Dendritic cell treated with granulocyte-macrophage colony-stimulating factor and Interleukin-4, amounts not matched to agents 40 ng/mL and 50 ng/mL, for 4 days (primary cell): Measurements from ENCODE around the gene CABP2.
"Not testable (repeated sequence)": the region's sequence is repeated elsewhere in the genome, so short reads cannot be mapped to it uniquely, and the experiment has no call there.

ENCODE experiments used
- H3K27ac Mint-ChIP-seq: one replicate; pipeline ENCODE4 v1.8.0; 2022; ENCODE audit warnings: mild to moderate bottlenecking, mixed read lengths
- H3K27me3 Mint-ChIP-seq: one replicate; pipeline ENCODE4 v1.8.0; 2022; ENCODE audit warnings: mild to moderate bottlenecking, mixed read lengths
- H3K36me3 Mint-ChIP-seq: one replicate; pipeline ENCODE4 v1.8.0; 2022; ENCODE audit warnings: low read depth, mixed read lengths
- H3K4me1 Mint-ChIP-seq: one replicate; pipeline ENCODE4 v1.8.0; 2022; ENCODE audit warnings: low read depth, mixed read lengths
- H3K4me3 Mint-ChIP-seq: one replicate; pipeline ENCODE4 v1.8.0; 2022; ENCODE audit warnings: mild to moderate bottlenecking, moderate library complexity, mixed read lengths
- H3K9me3 Mint-ChIP-seq: one replicate; pipeline ENCODE4 v1.8.0; 2022; ENCODE audit warnings: mixed read lengths
- intact Hi-C: fragments of 100-400 bp; cut with micrococcal nuclease; formaldehyde crosslinking; loops from one replicate; pipeline ENCODE4 v1.15.0; 2022

The CABP2 gene

GRCh38 chr11:67489885-67490726 lies 33.1 kb downstream of the CABP2 start:
- H3K27me3 Mint-ChIP-seq, result no peaks in the 10 kb centered on the region
- no peaks in the 10 kb centered on the region for H3K9me3 Mint-ChIP-seq
- H3K4me1 Mint-ChIP-seq, result peaks cover 19% of the 10 kb centered on the region
- no peak overlapping the region for H3K27ac Mint-ChIP-seq
- H3K4me3 Mint-ChIP-seq, result no peak overlapping the region
- H3K36me3 Mint-ChIP-seq, result peaks cover 95% of the 10 kb centered on the region
- intact Hi-C loops, result no loop called here

GRCh38 chr11:67489203-67489884 lies 33.9 kb downstream of the CABP2 start:
- peaks cover 27% of the 10 kb centered on the region for H3K4me1 Mint-ChIP-seq
- intact Hi-C loops, result no loop called here
- H3K27ac Mint-ChIP-seq, result peak overlapping the region; percentile 5
- H3K36me3 Mint-ChIP-seq, result peaks cover 94% of the 10 kb centered on the region
- no peak overlapping the region for H3K4me3 Mint-ChIP-seq
- H3K9me3 Mint-ChIP-seq, result no peaks in the 10 kb centered on the region
- no peaks in the 10 kb centered on the region for H3K27me3 Mint-ChIP-seq

- H3K27ac Mint-ChIP-seq, result peak overlapping the region; percentile 62
- H3K27me3 Mint-ChIP-seq, result no peaks in the 10 kb centered on the region
- H3K4me1 Mint-ChIP-seq, result peaks cover 48% of the 10 kb centered on the region
- H3K9me3 Mint-ChIP-seq, result no peaks in the 10 kb centered on the region
- no peak overlapping the region for H3K4me3 Mint-ChIP-seq
- H3K36me3 Mint-ChIP-seq, result peaks cover 77% of the 10 kb centered on the region
- intact Hi-C loops, result no loop called here
These were observed 36.6 kb downstream of the CABP2 start for GRCh38 chr11:67486481-67487195.

GRCh38 chr11:67485873-67486361 lies 37.3 kb downstream of the CABP2 start:
- Mint-ChIP-seq H3K36me3 (peaks cover 70% of the 10 kb centered on the region), H3K4me3 (peak overlapping the region; percentile 33), H3K27ac (peak overlapping the region; percentile 62), H3K4me1 (peaks cover 48% of the 10 kb centered on the region)
- H3K27me3 Mint-ChIP-seq, H3K9me3 Mint-ChIP-seq, intact Hi-C loops: not testable (repeated sequence)

GRCh38 chr11:67484847-67485311 lies 38.4 kb downstream of the CABP2 start:
- peak overlapping the region; percentile 89 for H3K27ac Mint-ChIP-seq
- peaks cover 48% of the 10 kb centered on the region for H3K4me1 Mint-ChIP-seq
- no peaks in the 10 kb centered on the region for H3K9me3 Mint-ChIP-seq
- peak overlapping the region; percentile 74 for H3K4me3 Mint-ChIP-seq
- peaks cover 60% of the 10 kb centered on the region for H3K36me3 Mint-ChIP-seq
- intact Hi-C loops, result no loop called here
- H3K27me3 Mint-ChIP-seq, result no peaks in the 10 kb centered on the region

- intact Hi-C loops, result loop anchor here (1.0 to 2.0 kb wide), 3 partner anchors 15 to 41 kb away; partner anchors contain the start of genes CORO1B and TMEM134
- peak overlapping the region; percentile 96 for H3K27ac Mint-ChIP-seq
- H3K4me3 Mint-ChIP-seq, result peak overlapping the region; percentile 91
- peaks cover 48% of the 10 kb centered on the region for H3K4me1 Mint-ChIP-seq
- no peaks in the 10 kb centered on the region for H3K27me3 Mint-ChIP-seq
- no peaks in the 10 kb centered on the region for H3K9me3 Mint-ChIP-seq
- H3K36me3 Mint-ChIP-seq, result peaks cover 52% of the 10 kb centered on the region
These were observed 39.2 kb downstream of the CABP2 start for GRCh38 chr11:67483831-67484665.

GRCh38 chr11:67482827-67483798 lies 40.1 kb downstream of the CABP2 start, which contains the start of gene AIP:
Gene AIP (plus strand): TSS chr11:67483026. CDS start chr11:67483159, 133 bp downstream.
- Mint-ChIP-seq H3K27me3 (peaks cover 3% of the 10 kb centered on the region), H3K4me1 (peaks cover 47% of the 10 kb centered on the region), H3K36me3 (peaks cover 42% of the 10 kb centered on the region), H3K27ac (peak within 1 kb of the TSS; percentile 96), H3K4me3 (peak within 1 kb of the TSS; percentile 91), H3K9me3 (no peaks in the 10 kb centered on the region)
- intact Hi-C loops, result loop anchor here (1.0 to 2.0 kb wide), 3 partner anchors 14 to 40 kb away; partner anchors contain the start of genes CORO1B and TMEM134

GRCh38 chr11:67482275-67482826 lies 40.9 kb downstream of the CABP2 start:
- peaks cover 8% of the 10 kb centered on the region for H3K27me3 Mint-ChIP-seq
- peaks cover 35% of the 10 kb centered on the region for H3K36me3 Mint-ChIP-seq
- H3K27ac Mint-ChIP-seq, result peak overlapping the region; percentile 96
- intact Hi-C loops, result loop anchor here (2.0 kb wide), 1 partner anchor 14 kb away; the partner anchor contains the start of gene TMEM134
- H3K4me3 Mint-ChIP-seq, result peak overlapping the region; percentile 91
- peaks cover 43% of the 10 kb centered on the region for H3K4me1 Mint-ChIP-seq
- H3K9me3 Mint-ChIP-seq, result no peaks in the 10 kb centered on the region

GRCh38 chr11:67477344-67478050 lies 45.7 kb downstream of the CABP2 start:
- H3K9me3 Mint-ChIP-seq, H3K27ac Mint-ChIP-seq, H3K36me3 Mint-ChIP-seq, H3K4me3 Mint-ChIP-seq, intact Hi-C loops, H3K4me1 Mint-ChIP-seq: not testable (repeated sequence)
- peaks cover 16% of the 10 kb centered on the region for H3K27me3 Mint-ChIP-seq

- intact Hi-C loops, H3K36me3 Mint-ChIP-seq, H3K4me1 Mint-ChIP-seq, H3K4me3 Mint-ChIP-seq, H3K9me3 Mint-ChIP-seq, H3K27ac Mint-ChIP-seq: not testable (repeated sequence)
- peaks cover 19% of the 10 kb centered on the region for H3K27me3 Mint-ChIP-seq
These were observed 46.6 kb downstream of the CABP2 start for GRCh38 chr11:67476692-67477091.

- H3K36me3 Mint-ChIP-seq, result peaks cover 8% of the 10 kb centered on the region
- peaks cover 31% of the 10 kb centered on the region for H3K4me1 Mint-ChIP-seq
- H3K4me3 Mint-ChIP-seq, result no peak overlapping the region
- H3K27ac Mint-ChIP-seq, result no peak overlapping the region
- intact Hi-C loops, result no loop called here
- peaks cover 13% of the 10 kb centered on the region for H3K27me3 Mint-ChIP-seq
- no peaks in the 10 kb centered on the region for H3K9me3 Mint-ChIP-seq
These were observed 50.4 kb downstream of the CABP2 start for GRCh38 chr11:67472882-67473281.
